Lower lobe of right lung (tissue), 2 donors: ENCODE data around the gene FAM181A. TPM values are rescaled to one million over a fixed set of nuclear protein-coding genes. Genes with fewer than 3 reads are reported as not detected.

Experiments
- ATAC-seq, 2 donors: fragments of 200-7000 bp; cut with Tn5 transposase; one replicate each; pipeline ENCODE4 v1.9.1; 2020 to 2022; ENCODE audit warnings: mild to moderate bottlenecking in 2 of 2, moderate library complexity in 2 of 2
- DNase-seq: peaks from one replicate; pipeline ENCODE4 v3.0.0-alpha.2; 2020
- H3K27ac ChIP-seq: fragments of 200-600 bp; one replicate; pipeline ENCODE4 v1.8.0; 2022
- H3K27me3 ChIP-seq: fragments of 200-600 bp; one replicate; pipeline ENCODE4 v1.8.0; 2022; ENCODE audit warnings: low read depth
- H3K36me3 ChIP-seq: fragments of 200-600 bp; one replicate; pipeline ENCODE4 v1.8.0; 2022; ENCODE audit warnings: mild to moderate bottlenecking
- H3K4me1 ChIP-seq: fragments of 200-600 bp; one replicate; pipeline ENCODE4 v1.8.0; 2022
- H3K4me3 ChIP-seq: fragments of 200-600 bp; one replicate; pipeline ENCODE4 v1.8.0; 2022; ENCODE audit warnings: mild to moderate bottlenecking
- H3K9me3 ChIP-seq: fragments of 200-600 bp; one replicate; pipeline ENCODE4 v1.8.0; 2022
- intact Hi-C: fragments of 100-400 bp; cut with DNase I; formaldehyde crosslinking; loops from one replicate; pipeline ENCODE4 v1.11.0; 2022
- total RNA-seq: library from RNA; stranded (reverse); fragmentation: NEBNext Ultra II Directional; extraction: Animal tissue kit (Norgen Biotek cat#: 25700); gene quantifications from one replicate; pipeline ENCODE4 v1.2.1, GENCODE V29; 2021
- TF ChIP-seq, protein P1 (sequence below): fragments of 200-600 bp; IDR thresholded peaks from one replicate; pipeline ENCODE4 v1.8.0; 2022; ENCODE audit warnings: antibody characterized with exemption, mild to moderate bottlenecking
- donor health status: DM: no; HTN: yes; CAD: no; lungs with severe emphysema.

Gene FAM181A
- total RNA-seq, 1 donor from 2014 or later, result 6.4 TPM

- Histone ChIP-seq H3K36me3 (no peaks in the 10 kb centered on the region), H3K27ac (no peak overlapping the region), H3K9me3 (no peaks in the 10 kb centered on the region), H3K4me3 (no peak overlapping the region), H3K27me3 (peaks cover 6% of the 10 kb centered on the region), H3K4me1 (peaks cover 8% of the 10 kb centered on the region)
- TF ChIP-seq, protein P1, sequence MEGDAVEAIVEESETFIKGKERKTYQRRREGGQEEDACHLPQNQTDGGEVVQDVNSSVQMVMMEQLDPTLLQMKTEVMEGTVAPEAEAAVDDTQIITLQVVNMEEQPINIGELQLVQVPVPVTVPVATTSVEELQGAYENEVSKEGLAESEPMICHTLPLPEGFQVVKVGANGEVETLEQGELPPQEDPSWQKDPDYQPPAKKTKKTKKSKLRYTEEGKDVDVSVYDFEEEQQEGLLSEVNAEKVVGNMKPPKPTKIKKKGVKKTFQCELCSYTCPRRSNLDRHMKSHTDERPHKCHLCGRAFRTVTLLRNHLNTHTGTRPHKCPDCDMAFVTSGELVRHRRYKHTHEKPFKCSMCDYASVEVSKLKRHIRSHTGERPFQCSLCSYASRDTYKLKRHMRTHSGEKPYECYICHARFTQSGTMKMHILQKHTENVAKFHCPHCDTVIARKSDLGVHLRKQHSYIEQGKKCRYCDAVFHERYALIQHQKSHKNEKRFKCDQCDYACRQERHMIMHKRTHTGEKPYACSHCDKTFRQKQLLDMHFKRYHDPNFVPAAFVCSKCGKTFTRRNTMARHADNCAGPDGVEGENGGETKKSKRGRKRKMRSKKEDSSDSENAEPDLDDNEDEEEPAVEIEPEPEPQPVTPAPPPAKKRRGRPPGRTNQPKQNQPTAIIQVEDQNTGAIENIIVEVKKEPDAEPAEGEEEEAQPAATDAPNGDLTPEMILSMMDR, result no peak
- ATAC-seq, result no peak
- intact Hi-C loops, result no loop called here
- no peak for DNase-seq
Observed at GRCh38 chr14:93943930-93944329, 16.8 kb downstream of the FAM181A start.

DNA sequence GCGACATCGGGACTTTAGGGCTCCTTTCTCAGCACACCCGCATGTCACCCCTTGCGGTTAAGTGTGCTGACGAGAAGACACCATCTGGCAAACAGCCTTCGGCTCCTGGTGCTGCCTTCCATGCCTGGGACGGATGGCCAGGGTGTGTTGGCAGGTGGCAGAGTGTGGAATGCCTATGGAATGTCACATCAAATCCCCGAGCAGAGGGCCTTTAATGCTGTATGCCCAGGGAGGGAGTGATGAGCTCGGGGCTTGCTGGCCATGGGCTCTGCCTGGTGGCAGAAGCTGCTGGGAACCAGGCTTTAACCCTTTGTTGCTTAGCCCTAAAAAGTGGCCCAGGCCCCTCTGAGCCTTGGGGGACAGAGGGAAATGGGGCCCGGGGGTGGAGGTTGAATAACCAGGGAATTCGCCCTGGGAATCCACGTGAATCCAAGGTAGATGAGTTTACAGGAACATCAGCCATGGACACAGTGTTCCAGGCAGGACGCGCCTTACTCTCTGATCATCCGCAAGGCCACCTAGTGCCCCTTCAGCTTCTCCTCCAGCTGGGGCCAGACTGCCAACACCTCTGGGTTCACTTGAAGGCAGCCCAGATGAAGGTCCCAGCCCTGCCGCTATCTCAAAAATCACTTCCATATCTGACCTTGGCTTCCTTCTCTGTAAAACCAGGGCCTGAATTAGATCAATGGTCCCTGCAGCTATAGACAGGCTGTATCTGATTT lies 17.4 kb downstream of the FAM181A start:
- peaks cover 3% of the 10 kb centered on the region for H3K4me1 ChIP-seq
- H3K27me3 ChIP-seq, result no peaks in the 10 kb centered on the region
- H3K27ac ChIP-seq, result no peak overlapping the region
- ATAC-seq (no peak), DNase-seq (no peak)
- no peaks in the 10 kb centered on the region for H3K36me3 ChIP-seq
- TF ChIP-seq, protein P1, result no peak
- intact Hi-C loops, result no loop called here
- H3K4me3 ChIP-seq, result no peak overlapping the region
- H3K9me3 ChIP-seq, result no peaks in the 10 kb centered on the region

DNA sequence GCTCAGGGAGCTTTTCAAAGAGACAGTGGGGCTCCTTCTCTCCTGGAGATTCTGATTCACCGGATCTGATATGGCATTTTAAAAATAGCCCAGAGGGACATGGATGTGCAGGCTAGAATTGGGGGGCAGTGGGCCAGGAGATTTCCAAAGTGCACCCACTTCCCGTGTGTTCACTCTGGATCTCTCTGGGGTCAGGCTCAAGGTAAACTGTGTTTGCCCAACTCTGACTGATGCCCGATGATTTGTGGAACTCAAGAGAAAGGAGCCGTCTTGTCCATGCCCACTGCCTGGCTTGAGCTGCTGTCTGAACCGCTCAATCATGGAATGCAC lies 17.9 kb downstream of the FAM181A start:
- TF ChIP-seq, protein P1, result no peak
- DNase-seq (no peak), ATAC-seq (no peak)
- no peaks in the 10 kb centered on the region for H3K9me3 ChIP-seq
- no peaks in the 10 kb centered on the region for H3K27me3 ChIP-seq
- intact Hi-C loops, result no loop called here
- H3K27ac ChIP-seq, result no peak overlapping the region
- H3K4me1 ChIP-seq, result no peaks in the 10 kb centered on the region
- H3K4me3 ChIP-seq, result no peak overlapping the region
- no peaks in the 10 kb centered on the region for H3K36me3 ChIP-seq

GRCh38 chr14:93946104-93946503 lies 19.0 kb downstream of the FAM181A start:
- intact Hi-C loops, result no loop called here
- ATAC-seq (no peak), DNase-seq (no peak)
- H3K4me1 ChIP-seq, result no peaks in the 10 kb centered on the region
- no peak overlapping the region for H3K4me3 ChIP-seq
- H3K27me3 ChIP-seq, result no peaks in the 10 kb centered on the region
- no peaks in the 10 kb centered on the region for H3K36me3 ChIP-seq
- H3K9me3 ChIP-seq, result no peaks in the 10 kb centered on the region
- no peak overlapping the region for H3K27ac ChIP-seq
- TF ChIP-seq, protein P1, result no peak

GRCh38 chr14:93946541-93947090 lies 19.5 kb downstream of the FAM181A start:
- intact Hi-C loops, result no loop called here
- H3K27ac ChIP-seq, result no peak overlapping the region
- H3K27me3 ChIP-seq, result no peaks in the 10 kb centered on the region
- no peak for ATAC-seq
- no peaks in the 10 kb centered on the region for H3K4me1 ChIP-seq
- no peak overlapping the region for H3K4me3 ChIP-seq
- no peaks in the 10 kb centered on the region for H3K9me3 ChIP-seq
- TF ChIP-seq, protein P1, result no peak
- H3K36me3 ChIP-seq, result no peaks in the 10 kb centered on the region
- DNase-seq, result no peak
